ENCODE results near the gene CUEDC2.

CUEDC2 gene, protein sequence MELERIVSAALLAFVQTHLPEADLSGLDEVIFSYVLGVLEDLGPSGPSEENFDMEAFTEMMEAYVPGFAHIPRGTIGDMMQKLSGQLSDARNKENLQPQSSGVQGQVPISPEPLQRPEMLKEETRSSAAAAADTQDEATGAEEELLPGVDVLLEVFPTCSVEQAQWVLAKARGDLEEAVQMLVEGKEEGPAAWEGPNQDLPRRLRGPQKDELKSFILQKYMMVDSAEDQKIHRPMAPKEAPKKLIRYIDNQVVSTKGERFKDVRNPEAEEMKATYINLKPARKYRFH

DNA sequence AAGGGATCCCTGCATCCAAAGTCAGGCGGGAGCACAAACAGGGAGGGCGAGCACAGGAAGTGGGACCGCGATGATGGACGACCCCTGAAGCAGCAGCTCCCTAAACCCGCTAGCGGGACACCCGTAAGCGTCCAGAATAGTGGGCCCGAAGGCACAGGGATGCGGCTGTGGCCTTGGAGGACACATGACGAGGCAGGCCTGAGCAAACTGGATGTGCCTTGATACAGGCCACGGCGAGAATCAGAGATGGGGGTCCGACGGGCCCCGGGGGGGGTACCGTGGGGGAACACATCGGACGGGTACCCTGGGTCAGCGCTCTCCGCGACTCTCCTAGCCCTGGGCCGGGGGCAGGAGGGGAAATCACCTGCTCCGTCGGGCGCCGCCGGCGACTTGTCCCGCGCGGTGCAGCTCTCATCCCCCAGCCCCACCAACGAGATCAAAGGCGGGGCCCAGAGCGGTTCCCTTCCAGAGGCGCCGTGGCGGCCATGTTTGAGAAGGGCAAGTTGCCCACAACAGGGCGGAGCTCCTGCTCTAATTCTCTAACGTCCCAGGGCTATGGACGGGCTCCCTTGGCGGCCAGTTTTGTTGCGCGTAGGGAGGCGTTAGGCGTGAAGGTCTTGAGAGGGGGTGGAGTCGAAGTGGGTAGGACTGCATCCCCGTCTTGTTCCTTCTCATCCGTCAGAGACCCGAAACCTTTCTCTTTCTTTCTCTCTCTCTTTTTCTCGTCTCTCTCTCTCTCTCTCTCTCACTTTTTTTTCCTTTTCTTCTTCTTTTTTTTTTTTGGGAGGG, at the start of gene CUEDC2:
Gene CUEDC2, minus strand, starts transcription at position 413 of the 789 bp plus-strand sequence. CDS start 7,386 bp downstream, outside the sequence.
- DNase-seq, result peak; percentile 79 to 95 (median 91)

DNA sequence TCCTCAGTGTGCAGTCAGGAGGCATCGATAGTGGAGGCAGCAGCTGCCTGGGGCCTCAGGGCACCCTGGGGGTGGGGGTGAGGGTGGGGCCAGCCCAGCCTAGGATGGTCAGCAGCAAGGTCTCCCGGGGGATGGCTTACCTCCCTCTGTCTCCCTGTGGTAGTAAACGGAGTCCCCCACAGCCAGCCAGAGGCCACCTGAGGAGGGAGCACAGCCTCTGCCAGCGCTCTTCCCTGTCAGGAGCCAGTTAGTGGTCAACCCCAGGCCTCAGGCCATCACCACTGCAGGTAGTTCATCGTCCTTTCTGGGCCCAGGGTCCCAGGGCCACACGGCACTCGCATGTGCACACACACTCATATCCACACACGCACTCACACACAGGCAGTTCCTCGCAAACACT, 48.0 kb upstream of the CUEDC2 start:
- no peak for DNase-seq

DNA sequence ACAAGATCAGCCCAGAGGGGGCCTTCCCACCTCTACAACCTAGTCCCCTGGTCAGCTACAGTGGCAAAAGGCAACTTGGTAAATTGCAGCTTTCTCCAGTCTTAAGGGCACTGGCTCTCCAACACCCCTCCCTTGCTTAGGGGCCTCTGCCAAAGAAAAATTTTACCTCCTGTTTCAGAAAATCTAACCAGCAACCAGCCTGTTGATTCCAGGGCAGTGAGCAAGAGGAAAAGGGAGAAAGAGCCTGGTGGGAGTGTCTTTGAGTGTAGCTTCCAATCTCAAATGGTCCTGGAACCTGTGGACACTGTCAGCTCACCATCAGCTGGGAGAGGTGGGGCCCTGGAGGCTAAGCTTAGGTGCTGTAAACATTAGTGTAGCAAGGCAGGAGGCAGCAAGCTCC, 47.3 kb upstream of the CUEDC2 start:
- no peak for DNase-seq

DNA sequence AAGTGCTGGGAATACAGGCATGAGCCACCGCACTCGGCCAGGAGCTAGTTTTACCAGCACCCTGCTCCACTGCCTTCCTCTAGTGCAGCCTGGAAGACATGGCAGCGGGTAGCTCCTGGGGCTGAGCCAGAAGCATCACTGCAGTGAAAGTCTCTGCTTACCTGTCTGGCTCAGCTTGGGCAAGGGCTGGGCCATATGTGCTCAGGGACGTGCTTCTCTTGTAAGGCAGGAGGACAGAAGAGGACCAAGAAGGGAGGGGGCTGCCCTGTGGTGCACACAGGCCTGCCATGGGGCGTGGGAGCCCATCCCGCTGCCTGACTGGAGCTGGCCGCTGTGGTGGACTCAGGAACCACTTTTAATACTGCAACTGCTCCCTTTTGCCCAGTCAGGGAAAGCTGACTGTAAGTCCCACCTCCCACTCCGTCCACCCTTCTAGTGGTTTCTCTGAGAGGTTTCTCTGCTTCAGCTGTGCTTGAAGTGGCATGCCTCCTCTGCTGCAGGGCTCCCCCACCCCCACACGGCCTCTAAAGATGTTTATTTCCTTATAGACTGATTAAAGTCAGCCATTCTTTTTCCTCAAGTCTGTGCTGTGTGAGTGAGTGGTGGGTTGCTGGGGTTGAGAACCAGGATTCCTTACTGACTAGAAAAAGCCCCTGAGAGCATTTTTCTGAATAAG, 44.2 kb upstream of the CUEDC2 start:
- peak in 1 of 4 experiments; percentile 13 for DNase-seq

DNA sequence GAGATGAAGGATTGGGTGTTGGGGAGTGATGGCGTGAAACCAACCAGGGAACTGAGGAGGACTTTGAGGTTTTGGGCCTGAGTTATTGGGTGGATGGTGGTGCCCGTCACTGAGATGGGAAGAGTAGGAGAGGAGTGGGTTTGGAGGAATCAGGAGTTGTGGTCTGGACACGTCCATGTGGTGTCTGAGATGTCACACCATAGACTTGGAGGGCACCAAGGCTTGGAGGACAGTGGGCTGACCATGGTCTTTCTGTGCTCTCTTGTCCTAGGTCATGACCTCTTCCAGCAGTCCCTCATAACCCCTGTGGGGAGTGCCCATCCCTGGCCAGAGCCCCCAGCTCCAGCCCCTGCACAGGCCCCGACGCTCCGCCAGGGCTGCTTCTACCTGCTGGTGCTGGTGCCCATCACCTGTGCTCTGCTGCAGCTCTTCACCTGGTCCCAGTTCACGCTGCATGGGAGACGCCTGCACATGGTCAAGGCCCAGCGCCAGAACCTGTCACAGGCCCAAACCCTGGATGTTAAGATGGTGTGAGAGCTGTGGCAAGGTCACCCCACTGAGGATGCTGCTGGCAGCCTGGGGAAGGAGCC, 43.2 kb upstream of the CUEDC2 start:
- DNase-seq, result no peak

DNA sequence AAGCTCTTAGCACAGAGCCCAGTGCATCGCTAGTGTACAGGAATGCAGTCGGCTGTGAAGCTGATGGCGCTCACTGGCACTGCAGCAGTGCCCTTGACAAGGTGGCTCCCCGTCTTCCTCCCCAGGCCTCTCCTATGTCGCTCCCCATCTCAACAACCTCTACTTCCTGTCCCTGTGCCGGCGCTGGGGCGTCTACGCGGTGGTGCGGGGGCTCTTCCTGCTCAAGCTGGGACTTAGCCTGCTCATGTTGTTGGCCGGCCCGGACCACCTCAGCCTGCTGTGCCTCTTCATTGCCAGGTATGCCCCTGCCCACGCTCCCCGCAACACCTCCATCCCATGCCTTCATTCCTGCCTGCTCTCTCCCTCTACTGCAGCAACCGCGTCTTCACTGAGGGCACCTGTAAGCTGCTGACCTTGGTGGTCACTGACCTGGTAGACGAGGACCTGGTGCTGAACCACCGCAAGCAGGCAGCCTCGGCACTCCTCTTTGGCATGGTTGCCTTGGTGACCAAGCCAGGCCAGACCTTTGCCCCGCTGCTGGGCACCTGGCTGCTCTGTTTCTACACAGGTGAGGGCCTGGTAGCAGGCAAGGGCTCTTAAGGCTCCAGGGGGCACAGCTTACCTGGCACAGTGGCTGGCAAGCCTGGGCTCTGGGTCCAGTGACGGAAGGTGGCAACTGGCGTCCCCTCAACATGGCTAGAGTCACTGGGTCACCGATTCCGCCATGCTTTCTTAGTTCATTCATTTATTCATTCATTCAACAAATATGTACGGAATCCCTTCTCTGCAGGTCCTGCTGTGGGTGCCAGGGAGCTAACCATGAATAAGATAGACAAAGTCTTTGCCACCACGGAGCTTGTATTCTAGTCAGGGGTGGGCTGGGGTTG, 41.3 kb upstream of the CUEDC2 start:
- peak in 1 of 4 experiments; percentile 26 for DNase-seq

DNA sequence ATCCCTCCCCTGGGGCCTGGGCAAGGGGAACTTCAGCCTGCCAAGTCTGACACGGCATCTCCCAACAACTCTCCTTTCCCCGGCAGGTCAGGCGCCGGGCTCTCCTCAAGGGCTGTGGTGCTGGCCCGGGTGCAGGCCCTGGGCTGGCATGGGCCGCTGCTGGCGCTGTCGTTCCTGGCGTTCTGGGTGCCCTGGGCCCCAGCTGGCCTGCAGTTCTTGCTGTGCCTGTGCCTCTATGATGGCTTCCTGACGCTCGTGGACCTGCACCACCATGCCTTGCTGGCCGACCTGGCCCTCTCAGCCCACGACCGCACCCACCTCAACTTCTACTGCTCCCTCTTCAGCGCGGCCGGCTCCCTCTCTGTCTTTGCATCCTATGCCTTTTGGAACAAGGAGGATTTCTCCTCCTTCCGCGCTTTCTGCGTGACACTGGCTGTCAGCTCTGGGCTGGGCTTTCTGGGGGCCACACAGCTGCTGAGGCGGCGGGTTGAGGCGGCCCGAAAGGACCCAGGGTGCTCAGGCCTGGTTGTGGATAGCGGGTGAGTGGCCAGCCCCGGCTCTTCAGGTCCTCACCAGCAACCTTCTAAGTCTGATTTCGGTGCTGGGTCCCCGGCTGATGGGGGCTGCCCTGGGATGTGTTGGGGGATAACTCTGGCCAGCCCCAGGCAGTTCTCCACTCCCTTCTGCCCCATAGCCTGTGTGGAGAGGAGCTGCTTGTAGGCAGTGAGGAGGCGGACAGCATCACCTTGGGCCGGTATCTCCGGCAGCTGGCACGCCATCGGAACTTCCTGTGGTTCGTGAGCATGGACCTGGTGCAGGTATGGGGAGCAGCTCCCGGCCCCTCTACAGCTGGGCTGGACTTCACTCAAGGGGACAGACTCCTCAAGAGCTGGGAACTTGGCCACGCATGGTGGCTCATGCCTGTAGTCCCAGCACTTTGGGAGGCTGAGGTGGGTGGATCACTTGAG, 38.5 kb upstream of the CUEDC2 start:
- no peak for DNase-seq

DNA sequence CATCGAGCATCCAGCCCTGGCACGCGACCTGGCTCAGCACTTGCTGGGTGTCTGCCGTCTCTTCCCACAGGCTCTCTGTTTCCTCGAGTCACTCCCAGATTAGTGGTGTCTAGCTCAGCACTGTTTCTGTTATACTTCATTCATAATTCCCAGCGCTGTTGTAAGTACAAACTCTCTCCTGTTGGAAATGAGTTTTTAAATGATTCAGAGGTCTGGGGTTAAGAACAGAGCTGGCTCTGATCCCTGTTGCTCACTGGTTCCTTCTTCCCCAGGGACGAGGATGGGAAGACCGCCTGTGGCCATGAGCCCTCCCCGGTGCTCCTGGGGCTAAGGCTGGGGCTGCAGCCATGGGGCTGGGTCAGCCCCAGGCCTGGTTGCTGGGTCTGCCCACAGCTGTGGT, 36.3 kb upstream of the CUEDC2 start:
- DNase-seq, result no peak

DNA sequence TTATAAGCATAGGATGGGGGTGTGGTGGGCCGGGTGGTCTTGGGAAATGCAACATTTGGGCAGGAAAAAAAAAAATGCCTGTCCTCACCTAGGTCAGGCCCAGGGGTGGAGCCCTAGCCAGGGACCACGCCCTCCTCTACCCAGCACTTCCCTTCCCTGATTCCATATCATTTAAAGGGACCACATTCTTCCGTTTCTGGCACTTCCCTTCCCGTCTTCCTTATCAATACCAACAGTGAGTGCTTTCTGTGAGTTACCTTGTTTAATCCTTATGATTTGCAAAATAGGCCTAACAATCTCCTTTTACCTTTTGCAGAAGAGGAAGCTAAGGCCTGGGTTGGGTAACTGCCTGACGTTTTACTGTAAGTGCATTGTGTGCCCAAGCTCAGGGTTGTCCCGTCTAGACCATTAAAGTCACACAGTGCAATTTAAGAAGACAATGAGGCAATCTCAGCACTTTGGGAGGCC, 35.6 kb upstream of the CUEDC2 start:
- DNase-seq, result no peak

DNA sequence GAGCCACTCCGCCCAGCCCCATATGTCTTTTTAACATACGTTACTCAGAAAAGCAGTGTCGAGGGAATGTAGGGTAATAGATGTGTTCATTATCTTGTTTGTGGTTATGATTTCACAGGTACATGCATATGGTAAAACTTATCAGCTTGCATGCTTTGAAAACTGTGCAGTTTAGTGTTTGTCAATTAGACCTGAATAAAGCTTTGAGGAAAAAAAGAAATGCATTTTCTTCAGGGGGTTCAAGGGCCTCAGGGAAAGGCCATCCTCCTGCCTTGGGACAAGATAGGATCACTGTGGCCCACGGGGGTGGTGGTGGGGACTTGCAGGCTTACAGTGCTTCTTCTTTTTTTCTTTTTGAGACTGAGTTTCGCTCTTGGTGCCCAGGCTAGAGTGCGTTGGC, 34.9 kb upstream of the CUEDC2 start:
- no peak for DNase-seq

DNA sequence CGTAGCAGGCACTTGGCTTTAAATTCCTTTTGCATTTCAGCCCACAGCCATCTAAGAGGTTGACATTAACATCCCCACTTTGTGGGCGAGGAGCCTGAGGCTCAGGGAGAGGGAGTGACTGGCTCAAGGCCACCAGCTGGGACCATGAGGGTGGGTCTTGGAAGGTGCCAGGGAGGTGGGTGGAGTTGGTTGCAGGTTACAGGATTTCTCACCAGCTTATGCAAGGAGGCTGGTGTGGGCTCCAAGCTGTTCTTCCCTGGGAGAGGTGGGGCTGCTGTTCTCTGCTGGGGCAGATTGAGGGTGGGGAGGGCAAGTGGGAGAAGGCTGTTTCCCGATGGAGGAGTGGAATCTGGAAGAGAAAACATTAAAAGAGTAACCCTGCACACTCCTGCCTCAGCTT, 33.1 kb upstream of the CUEDC2 start:
- DNase-seq, result no peak

DNA sequence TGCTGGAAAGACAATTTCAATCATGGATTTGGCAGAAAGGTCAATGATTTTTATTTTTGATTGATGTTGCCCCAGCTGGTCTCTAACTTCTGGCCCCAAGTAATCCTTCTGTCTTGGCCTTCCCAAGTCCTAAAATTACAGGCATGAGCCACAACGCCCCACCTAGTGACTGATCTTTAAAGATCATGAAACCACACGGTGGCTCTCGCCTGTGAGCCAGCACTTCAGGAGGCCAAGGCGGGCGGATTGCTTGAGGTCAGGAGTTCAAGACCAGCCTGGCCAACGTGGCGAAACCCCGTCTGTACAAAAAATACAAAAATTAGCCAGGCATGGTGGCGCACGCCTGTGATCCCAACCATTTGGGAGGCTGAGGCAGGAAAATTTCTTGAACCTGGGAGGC, 31.6 kb upstream of the CUEDC2 start:
- no peak for DNase-seq

DNA sequence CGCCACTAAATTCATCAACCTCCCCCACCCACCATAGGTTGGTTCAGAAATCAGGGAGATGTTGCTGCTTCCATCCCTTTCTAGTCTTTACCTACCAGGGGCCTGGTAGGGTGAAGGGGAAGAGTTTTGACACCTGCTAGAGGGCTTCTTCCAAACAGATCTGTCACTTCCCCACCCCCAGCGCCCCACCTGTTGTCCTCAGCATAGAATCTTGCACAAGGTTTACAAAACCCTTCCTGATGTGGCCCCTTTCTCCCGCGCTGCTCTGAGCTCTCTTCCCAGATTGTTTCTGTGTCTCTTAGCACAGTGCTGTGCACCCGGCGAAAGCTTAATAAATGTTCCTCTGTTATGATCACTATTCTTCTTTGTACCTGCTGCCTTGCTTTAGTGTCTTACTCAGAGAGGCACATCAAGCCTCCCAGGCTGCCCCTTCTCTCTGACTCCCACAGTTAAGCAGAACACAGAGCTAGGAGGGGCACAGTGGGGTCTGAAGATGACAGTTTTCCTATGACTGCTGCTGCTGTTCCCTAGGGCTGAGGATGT, 30.2 kb upstream of the CUEDC2 start:
- no peak for DNase-seq

DNA sequence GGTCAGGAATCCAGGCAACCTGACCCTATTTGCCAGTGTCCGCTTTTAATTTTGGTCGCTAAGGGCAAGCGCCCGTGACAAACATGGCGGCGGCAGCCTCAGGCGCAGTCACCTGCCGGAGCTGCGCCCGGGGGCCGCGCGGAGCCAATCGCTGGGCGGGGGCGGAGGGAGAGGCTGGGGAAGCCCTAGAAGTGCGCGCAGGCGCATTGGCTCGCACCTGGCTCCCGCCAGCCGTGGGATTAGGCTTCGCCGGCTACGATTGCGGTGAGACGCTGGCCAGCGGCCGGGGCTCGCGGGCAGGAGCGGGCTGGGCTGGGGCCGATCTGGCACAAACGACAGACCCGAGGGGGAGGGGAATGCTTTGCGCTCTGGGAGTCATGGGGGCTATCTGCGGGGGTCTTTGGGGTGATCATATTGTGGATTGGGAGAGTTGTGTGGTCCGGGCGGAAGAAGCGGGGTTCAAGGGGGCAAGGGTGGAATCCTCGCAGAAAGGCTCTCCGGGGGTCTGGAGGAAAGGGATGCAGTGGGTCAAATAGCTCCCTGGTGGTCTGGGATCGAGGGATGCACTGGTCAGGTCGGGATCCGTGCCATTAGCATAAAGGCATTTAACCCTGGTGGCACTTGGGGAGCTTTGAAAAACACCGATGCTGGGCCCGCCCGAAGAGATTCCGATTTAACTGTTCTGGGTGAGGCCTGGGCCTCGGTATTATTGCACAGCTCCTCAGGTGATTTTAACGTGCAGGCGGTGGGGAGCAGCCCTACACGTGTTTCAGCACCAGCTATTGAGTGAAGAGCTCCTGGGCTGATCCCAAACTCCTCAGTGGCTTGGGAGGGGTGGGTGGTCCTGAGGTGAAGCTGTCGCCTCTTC, 29.0 kb upstream of the CUEDC2 start:
- peak; percentile 68 to 91 (median 80) for DNase-seq

DNA sequence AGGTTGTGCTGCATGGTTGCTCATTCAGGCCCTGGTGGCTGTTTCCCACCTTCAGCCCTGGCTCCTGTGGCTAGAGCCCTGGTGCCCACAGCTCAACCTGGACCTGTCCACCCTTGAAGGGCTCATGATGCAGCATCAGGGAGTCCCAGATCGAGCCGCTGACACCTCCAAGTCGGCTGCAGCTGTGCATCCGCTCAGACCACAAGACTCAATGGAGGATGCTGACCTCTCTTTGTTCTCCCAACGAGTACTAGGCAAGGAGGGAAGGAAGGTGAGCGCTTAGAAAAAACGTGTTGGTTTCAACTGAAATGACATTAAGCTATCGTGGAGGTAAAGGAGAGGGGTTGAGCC, 28.4 kb upstream of the CUEDC2 start:
- no peak for DNase-seq

DNA sequence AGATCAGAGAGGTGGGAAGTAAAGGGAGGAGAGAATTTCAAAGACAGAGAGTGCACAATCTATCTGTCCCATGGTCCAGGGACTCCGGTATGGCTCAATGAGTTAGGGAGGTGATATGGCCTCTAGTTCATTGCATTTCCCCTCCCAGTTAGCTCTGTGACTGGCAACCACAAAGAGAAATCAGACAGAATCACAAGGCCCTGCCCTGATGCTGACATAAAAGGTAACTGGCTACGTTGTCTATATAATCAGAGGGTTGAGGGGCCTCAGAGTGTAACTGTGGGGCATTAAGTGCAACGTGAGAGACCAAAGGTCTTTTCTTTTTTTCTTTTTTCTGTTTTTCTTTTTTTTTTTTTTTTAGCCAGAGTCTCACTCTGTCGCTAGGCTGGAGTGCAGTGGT, 26.3 kb upstream of the CUEDC2 start:
- DNase-seq, result no peak

DNA sequence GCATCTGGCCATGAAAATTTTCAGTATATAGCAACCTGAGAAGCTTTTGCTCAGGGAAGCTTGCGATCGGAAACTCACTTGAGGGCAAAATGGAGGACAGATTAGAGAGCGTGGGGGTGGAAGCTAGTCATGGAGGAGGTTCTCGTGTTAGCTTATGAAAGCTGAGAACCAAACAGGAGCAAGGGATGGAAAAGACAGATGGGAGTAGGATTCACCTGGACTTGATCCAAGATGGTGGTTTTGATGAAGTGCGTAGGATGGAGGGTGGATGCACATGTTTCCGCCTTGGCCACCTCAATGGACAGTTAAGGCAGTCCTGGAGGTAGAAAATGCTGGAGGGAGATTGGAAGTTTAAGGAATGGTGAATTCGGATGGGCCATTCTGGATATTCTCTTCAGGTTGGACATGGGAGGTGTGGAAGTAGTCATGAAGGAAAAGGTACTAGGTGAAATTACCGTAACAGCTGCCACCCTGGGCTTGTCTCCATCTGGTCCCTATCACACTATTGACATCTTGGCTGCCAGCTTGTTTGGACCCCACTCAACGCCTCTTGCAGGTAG, 25.3 kb upstream of the CUEDC2 start:
- DNase-seq, result no peak

DNA sequence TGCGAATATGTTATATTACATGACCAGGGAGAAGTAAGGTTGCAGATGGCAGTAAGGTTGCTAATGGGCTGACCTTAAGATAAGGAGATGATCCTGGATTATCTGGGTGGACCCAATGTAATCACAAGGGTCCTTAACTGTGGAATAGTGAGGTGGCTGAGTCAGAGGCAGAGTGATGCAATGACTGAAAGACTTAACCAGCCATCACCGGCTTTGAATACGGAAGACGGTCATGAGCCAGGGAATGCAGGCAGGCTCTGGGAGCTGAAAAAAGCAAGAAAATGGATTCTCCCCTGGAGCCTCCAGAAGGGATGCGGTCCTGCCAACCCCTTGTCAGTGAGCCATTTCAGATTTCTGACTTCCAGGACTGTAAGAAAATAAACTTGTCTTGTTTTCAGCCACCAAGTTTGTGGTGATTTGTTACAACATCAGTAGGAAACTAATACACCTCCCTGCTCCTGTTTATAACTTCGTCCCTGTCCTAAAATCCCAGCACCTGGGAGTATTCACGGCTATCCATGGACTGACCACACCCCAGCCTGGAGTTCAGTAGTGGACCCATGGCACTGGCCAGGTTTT, 23.6 kb upstream of the CUEDC2 start:
- DNase-seq, result no peak
